NAMALWA (cell line): ENCODE measurements around the gene METTL23.
"Not testable (repeated sequence)": the region's sequence is repeated elsewhere in the genome, so short reads cannot be mapped to it uniquely, and the experiment has no call there.

ENCODE experiments used
- DNase-seq: peaks from one replicate; pipeline ENCODE4 v3.0.0-alpha.2; 2015; ENCODE audit warnings: low spot score

The METTL23 gene

DNA sequence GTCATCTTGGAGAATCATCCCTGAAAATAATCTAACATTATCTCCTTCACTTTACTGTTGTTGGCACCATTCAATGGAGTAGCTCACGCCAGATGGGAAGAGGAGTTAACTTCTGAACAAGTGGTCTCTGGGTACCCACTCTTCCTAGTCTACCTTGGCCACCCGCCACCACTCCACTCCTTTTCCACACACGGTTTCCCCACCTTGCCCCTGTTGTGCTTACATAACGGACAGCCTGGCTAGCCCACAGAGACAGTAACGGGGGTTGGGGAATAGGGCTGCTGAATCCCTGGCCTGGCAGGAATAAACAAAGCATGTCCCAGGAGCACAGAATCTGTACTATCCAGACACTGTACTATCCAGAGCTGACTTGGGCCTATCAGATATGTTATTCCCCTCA lies 12.3 kb upstream of the METTL23 start:
- no peak for DNase-seq

DNA sequence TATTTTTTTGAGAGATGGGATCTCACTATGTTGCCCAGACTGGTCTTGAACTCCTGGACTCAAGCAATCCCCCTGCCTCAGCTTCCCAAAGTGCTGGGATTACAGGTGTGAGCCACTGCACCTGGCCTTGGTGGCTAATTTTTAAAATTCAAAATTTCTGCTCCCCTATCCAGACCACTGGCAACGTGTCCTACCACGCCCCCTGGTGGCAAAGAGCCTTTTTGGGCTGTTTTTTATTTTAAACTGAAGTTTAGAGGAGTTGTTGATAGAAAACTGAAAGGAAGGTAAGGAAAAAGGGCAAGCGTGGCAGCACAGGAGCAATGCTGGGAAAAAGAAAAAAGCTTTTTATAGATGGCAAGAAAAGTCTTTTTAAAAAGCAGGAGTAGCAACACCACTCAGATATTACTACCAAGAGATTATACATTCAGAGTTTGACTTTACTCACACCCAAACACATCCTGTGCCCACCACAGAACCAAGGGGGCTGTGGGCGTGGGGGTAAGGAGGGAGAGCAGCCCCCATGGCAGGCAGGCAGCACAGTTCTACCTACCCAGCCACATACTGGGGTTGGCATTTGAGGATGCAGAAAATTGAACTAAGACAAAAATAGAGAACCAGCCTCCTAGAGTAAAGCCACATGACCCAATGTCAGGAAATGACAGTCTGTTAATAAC lies 11.7 kb upstream of the METTL23 start:
- peak; percentile 77 for DNase-seq

DNA sequence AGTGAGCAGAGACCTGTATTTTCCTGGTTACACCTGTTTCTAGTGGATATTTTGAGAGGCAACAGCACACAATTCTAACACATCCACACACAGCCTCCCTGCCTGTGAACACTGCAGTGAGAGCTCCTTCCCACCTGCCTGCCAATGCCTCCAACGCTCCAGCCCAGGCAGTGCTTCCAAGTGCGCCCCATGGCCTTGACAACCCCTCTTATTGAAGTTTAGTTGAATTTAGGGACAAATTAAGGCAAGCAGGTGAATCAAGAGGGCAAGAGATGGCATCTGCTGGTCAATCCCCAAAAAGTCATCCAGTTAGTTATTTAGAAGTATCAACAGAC lies 11.2 kb upstream of the METTL23 start:
- no peak for DNase-seq

DNA sequence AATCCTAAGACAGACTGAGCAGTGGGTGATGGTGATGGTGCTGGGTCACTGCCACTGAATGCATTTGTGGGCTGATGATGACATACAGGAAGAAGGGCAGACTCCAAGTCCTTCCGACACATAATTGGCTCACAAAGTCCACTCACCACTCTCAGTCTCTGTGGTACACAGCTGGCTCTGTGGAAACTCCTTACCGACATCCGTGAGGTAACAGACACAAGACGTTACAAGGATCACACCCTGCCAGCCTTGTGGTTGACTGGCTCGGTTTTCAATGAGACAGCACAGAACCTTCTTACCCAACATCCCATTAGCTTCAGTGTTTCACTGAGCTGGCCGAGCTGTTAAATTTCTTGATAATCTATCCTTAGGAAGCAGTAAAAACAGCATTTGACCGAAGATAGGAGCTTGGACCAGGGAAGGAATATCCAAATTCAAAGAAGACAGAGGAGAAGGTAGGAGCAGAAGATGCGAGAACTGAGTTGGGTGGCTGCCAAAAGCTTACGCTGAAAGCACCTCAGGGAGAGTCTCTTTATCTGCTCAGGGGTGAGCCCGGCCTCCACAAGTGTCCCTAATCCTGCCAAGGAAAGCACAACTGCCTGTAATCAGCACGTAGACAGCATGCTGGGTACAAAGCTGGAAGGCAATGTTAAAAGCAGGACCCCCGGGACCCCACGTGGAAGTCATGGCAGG lies 10.3 kb upstream of the METTL23 start:
- DNase-seq = no peak

DNA sequence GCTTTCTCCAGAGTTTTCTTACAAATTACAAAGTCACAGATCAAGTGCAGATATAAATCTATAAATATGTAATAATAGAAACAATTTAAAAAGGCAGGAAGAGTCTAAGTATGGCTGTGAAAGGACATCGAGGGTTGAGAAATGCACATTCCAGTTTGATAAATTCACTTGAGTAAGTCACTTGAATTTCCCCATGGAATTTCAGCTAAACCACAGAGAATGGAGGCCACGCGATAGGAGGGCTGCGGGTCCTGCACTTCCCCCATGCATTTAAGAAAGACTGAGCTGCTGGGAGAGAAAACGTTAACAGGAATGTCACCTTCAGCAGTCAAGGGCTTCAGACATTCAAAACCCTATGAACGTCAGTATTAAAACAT lies 9.8 kb upstream of the METTL23 start:
- DNase-seq = no peak

DNA sequence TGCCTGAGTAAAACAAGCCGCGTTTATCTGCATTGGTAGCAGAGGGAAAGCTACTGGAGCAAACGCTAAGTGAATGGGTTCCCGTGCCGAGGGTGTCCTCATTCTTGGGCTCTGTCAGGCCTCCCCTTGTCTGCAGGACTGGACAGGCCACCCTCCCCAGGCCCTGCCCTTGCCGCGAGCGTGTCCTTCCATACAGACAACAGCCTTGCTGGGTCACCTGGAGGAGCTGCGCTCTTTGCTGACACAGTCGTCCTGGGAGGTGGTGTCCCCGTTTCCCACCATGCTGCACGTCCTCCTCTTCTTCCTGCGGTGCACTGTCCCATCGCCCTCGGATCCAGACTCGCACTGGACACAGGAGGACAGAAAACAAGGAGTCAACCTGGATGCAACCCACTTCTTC lies 8.1 kb upstream of the METTL23 start:
- no peak for DNase-seq

DNA sequence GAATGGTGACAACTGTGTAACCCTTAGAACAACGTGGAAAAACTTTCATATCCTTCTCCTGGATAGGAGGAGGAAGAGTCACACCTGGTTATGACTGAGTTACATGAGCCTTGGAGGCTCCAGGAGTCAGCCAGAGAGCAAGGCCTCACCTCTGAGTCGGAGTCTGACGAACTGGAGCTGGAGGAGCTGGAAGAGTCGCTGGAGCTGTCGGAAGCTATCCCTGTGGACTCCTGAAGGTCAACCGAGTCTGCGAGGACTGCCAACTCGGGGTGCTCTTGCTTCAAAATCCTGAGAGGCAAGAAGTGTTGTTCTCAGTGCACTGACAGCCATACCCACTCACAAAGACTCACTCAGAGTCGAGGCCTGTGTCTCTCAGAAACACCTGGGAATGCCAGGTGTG lies 6.4 kb upstream of the METTL23 start:
- DNase-seq = no peak

DNA sequence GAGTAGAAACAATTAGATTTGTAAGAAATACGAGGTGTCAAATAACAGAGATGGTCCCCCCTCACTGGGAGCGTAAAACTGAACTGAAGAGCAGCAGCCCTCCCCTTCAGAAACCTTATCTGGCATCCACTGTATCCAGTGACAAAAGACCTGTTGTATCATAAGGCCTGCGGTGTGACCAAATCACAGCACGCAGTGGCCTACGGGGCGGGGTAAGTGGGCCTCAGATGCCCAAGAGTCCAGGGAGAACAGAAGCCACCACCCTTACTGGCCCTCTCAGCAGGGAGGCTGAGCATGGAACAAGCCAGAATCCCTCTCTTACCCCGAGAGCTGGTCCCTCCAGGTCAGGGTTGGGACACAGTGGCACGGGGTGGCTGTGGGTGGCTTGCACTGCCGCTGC lies 5.7 kb upstream of the METTL23 start:
- no peak for DNase-seq

DNA sequence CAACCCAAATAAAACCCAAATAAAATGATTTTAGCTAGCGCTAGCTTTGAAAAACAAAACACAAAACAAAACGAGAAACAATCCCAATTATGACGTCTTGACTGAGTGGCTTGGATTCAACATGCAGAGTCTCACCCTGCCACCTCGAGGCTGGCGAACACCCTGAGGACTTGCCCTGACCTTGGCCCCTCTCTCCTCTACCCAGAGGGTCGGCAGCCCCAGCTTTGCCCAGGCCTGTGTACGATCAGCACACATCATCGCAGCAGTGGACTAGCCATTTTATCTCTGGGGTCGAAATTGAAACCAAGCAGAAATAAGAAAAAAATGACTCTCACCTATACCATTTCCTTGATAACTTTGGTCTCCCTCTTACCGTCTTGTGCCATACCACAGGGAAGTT lies 5.2 kb upstream of the METTL23 start:
- DNase-seq = no peak

DNA sequence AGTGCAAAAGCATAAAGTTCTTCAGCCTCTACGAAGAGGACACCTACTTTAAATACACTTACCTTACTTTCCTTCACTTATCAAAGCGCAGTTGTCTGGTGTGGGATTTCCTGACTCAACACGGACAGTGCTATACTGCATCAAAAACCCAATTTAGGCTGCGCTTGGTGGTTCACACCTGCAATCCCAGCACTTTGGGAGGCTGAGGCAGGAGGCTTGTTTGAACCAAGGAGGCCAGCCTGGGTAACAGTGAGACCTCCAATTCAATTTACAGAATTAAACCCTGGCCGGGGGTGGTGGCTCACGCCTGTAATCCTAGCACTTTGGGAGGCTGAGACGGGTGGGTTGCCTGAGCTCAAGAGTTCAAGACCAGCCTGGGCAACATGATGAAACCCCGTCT lies 4.4 kb upstream of the METTL23 start:
- DNase-seq = no peak

DNA sequence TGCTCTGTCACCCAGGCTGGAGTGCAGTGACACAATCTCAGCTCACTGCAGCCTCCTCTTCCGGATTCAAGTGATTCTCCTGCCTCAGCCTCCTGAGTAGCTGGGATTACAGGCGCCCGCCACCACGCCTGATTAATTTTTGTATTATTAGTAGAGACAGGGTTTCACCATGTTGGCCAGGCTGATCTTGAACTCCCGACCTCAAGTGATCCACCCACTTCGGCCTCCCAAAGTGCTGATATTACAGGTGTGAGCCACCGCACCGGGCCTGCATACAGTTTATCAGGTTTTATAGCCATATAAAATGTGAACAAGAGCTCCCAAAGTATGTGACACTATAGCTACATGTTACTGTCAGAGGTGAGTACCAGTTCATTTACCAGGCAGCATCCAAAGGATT lies 3.7 kb upstream of the METTL23 start:
- not testable (repeated sequence) for DNase-seq

DNA sequence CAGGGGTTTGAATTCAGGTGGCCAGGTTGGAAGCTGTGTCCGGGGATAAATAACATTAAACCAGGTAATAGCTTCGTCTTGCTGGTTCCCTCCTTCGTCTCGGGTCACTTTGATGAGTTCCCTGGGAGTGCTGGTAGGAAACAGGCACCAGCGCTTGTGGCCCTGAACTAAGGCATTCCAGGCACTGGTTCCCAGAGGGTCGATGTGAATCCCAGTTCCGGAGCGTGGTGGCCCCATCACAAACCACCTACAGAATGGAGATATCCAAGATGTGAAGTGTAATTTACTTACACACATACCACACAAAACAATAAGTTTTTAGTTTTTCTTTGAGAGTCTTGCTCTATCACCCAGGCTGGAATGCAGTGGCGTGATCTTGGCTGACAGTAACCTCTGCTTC lies 2.8 kb upstream of the METTL23 start:
- DNase-seq = no peak

DNA sequence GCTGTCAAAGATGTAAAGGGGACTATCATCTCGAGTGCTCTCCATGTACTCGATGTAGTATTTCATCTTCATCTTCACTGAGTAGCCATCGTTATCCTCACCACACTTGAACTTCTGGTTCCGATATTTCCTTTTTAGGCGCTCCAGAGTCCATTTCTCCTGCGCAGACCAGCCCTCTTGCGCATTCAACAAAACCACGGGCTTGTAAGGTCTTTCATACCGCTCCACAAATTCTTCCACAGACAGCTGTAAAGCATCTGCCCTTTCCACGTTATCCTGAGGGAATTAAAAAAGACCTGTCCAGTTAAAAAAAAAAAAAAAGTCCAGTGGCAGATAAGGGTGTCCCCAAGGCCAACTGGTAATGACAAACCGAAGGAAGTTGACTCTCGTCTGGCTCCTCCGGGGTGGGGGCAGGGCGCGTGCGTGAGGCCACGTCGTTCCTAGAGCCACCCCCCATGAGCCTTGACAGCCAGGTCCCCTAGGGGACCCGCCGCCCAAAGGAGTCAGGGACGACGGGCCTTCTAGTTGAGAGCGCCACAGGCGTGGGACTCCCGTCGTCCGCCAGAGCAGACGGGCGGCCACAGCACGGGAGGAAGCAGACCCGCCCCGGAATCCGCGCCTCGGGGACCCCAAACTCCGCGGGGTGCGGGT lies 934 bp upstream of the METTL23 start:
- peak; percentile 72 for DNase-seq

DNA sequence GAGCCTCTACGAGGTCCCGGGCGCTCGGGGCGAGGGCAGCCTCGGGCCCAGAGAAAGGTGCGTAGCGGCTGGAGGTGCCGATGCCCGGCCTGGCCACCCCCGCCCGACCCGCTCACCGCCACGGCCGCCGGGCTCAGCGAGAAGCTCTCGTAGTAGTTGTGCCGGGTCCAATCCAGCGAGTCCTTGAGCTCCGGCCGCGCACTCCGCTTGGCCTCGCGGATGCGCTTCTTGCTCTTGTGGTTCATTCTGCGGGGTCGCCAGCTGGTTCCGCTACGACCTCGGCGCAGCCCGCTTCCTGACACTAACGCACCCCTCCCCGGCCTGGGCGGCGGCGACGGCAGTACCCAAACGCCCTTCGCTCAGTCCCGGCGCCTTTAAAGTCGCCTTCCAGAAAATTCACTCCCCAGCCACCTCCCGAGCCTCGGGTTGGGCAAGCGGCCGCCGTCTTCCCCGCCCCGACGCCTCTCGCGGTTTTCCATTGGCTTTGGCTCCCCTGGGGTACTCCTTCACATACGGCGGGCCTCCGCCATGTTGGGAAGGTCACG lies 336 bp upstream of the METTL23 start, which contains the start of gene JMJD6:
JMJD6 (minus strand) TSS at position 376 of the 545 bp plus-strand sequence; CDS start at position 245, 131 bp downstream.
- peak; percentile 97 for DNase-seq

DNA sequence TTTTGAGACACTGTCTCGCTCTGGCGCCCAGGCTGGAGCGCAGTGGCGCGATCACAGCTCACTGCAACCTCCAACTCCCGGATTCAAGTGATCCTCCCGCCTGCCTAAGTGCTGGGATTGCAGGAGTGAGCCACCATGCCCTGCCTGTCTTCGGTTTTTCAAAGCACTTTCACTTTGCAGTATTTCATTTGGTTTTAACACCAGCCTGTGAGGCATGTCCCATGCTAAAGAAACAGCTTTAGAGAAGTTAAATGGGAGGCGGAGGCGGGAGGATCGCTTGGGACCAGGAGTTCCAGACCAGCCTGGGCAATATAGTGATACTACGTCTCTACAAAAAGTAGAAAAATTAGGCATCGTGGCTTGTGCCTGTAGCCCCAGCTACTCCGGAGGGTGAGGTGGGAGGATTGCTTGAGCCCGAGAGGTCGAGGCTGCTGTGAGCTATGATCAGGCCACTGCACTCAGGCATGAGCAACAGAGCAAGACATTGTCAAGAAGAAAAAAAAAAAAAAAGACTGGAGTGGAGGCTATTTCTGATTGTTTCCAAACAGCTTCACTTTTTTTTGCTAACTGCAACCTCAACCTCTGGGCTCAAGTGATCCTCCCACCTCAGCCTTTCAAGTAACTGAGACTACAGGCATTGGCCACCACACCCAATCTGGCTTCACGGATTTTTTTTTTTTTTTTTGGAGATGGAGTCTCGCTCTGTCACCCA lies 1.3 kb downstream of the METTL23 start:
- peak; percentile 79 for DNase-seq

DNA sequence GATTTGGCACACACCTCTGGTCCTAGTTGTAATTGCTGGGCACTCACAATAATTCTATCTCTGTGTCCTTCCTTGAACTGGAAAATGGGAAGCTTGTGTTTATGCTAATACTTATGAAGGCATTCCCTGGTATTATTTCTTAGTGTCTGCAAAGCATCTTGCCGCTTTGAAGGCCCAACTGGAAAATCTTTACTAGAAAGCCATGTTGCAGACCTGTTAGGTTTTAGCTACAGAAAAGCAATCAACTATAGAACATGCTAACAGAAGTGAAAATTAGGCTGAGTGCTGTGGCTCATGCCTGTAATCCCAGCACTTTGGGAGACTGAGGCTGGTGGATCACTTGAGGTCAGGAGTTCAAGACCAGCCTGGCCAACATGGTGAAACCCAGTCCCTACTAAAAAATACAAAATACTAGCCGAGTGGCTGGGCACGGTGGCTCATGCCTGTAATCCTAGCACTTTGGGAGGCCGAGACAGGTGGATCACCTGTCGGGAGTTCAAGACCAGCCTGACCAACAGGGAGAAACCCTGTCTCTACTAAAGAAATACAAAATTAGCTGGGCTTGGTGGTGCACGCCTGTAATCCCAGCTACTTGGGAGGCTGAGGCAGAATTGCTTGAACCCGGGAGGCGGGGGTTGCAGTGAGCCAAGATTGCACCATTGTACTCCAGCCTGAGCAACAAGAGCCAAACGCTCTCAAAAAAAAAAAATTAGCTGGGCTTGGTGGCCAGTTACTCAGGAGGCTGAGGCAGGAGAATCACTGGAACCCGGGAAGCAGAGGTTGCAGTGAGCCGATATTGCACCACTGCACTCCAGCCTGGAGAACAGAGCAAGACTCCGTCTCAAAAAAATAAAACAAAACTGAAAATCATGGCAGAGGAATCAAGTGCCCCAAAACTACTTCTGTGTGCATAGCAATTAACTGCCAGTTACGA lies 5.4 kb downstream of the METTL23 start:
- peak; percentile 52 for DNase-seq

DNA sequence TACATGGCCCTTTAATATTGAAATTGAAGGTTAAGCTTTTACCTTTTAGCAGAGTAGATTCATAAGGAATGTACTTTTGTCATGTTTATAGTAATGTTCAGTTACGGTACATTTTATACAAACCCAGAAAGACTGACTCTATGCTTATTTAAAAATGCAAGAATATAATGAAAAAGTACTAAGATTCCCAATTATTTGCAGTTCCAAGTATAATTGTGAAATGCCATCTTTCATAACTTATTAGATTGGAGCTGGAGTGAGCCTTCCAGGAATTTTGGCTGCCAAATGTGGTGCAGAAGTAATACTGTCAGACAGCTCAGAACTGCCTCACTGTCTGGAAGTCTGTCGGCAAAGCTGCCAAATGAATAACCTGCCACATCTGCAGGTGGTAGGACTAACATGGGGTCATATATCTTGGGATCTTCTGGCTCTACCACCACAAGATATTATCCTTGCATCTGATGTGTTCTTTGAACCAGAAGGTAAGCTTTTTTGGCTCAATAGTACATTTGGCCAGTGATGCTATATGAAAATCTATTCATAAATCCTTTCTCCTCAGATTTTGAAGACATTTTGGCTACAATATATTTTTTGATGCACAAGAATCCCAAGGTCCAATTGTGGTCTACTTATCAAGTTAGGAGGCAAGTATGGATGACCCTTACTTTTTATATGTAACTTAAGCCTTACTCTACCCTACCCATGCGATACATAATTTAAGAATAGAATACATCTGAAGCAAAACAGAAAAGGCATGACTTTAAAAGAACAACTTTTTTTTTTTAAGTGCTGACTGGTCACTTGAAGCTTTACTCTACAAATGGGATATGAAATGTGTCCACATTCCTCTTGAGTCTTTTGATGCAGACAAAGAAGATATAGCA lies 6.3 kb downstream of the METTL23 start:
- peak; percentile 49 for DNase-seq

DNA sequence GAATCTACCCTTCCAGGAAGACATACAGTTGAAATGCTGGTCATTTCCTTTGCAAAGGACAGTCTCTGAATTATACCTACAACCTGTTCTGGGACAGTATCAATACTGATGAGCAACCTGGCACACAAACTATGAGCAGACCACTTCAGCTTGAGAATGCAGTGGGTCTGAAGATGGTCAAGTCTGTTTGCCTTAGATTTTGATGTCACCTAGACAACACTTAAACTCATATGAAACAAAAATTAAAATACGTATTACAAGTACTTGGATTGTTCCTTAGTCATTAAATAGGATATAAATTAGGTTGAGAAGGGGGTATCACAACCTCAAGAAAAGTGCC lies 6.9 kb downstream of the METTL23 start:
- DNase-seq = no peak

DNA sequence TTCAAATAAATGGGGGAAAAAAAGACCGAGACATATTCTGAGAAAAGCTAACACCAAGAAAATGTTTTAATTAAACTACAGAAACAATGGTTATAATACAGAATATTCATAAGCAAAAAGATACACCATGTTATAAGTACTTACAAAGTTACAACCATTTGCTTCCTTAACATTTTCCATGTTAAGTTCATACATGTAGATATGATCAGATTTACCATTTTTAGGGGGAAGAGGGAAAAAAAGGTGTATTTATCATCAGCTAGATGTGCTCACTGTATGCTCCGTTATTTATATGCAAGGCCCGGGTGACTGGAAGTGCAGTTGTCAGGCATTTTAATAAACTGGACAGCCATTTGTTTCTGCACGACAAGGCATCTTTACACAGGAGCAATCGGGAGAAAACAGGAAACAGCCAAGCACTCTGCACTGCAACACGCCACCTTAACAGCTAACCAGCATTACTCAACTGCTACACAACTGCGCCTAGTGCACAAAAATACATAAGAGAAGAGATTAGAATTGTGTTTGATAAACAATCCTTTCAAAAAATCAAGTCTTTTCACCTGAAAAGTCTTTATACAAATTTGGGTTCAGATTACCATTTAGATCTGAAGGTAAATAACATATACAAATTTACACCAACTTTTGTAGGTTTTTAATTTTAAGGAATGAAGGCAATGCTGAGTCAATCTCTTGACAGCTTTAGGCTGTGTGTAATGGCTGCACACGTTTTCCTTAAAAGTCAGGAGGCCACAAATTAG lies 7.6 kb downstream of the METTL23 start:
- DNase-seq = peak; percentile 44

DNA sequence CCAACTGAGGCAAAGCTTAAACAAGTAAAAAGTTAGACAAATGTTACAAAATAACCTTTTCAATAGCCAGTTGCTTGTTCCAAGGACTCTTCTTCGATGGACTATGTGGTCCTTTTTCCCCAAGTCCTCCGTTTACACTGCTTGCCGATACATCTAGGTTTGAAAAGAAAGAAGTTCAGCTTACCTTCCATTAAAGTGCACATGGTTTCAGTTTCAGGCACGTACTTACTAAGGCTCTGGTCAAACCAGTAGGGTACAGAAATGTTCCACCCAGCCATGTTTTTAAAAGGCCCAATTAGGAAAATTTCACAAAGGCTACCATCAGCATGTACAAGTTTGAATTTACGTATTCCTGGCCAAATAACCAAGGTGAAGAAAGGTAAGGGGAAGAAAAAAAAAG lies 8.4 kb downstream of the METTL23 start:
- peak; percentile 69 for DNase-seq
